MM.1S (cell line): ENCODE data around the gene PAFAH1B2.

Experiments
- EZH2phosphoT487 ChIP-seq: fragments of 300-600 bp; sonication (generic); IDR thresholded peaks from 2 replicates; pipeline ENCODE4 v1.6.1; 2018; ENCODE audit warnings: antibody characterized with exemption, low read length
- TF ChIP-seq, protein P1 (sequence below): fragments of 300-600 bp; sonication (generic); IDR thresholded peaks from 2 replicates; pipeline ENCODE4 v1.5.1; 2016; ENCODE audit warnings: antibody characterized with exemption, low read length, mixed read lengths

DNA sequence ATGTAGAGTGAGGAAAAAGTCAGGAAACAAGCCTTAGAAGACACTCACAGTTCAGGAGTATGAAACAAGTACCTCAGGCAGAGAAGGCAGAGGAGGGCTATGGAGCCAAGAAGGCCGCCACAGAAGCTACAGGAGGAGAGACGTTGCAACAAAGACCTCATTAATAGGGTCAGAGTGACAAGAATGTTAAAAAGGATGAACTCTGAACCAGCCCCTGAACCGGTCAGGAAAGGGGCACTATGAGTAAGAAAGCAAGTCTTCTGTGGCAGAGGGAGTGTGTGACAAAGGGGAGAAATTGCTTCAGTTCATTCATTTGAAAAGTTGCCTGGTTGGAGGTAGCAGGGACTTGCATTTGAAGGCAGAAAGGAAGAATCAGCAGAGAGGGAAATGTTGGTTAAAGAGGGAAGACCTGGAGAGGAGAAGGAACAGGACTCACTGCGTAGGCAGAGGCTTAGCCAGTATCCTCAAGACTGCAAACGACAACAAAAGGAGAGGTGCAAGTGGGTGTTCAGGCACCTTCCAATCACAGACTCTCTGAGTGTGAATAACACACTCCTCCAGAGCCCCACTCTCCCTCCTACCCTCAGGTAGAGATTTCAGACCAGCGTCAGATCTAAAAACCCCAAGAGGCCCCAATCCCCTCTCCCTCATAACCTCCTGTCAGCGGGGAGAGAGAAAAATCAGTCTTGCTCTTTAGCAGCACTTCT is 70.5 kb downstream of the PAFAH1B2 start:
- TF ChIP-seq, protein P1, sequence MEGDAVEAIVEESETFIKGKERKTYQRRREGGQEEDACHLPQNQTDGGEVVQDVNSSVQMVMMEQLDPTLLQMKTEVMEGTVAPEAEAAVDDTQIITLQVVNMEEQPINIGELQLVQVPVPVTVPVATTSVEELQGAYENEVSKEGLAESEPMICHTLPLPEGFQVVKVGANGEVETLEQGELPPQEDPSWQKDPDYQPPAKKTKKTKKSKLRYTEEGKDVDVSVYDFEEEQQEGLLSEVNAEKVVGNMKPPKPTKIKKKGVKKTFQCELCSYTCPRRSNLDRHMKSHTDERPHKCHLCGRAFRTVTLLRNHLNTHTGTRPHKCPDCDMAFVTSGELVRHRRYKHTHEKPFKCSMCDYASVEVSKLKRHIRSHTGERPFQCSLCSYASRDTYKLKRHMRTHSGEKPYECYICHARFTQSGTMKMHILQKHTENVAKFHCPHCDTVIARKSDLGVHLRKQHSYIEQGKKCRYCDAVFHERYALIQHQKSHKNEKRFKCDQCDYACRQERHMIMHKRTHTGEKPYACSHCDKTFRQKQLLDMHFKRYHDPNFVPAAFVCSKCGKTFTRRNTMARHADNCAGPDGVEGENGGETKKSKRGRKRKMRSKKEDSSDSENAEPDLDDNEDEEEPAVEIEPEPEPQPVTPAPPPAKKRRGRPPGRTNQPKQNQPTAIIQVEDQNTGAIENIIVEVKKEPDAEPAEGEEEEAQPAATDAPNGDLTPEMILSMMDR = no peak
- TF ChIP-seq EZH2phosphoT487 = no peak
